ENCODE data around the gene EYA4. TPM values are rescaled to one million over a fixed set of nuclear protein-coding genes. Genes with fewer than 3 reads are reported as not detected.

The EYA4 gene
- total and polyA plus RNA-seq, 2 donors (not counting 3 experiments of a cell fraction or from before 2014, with no cell fraction given), result not detected

DNA sequence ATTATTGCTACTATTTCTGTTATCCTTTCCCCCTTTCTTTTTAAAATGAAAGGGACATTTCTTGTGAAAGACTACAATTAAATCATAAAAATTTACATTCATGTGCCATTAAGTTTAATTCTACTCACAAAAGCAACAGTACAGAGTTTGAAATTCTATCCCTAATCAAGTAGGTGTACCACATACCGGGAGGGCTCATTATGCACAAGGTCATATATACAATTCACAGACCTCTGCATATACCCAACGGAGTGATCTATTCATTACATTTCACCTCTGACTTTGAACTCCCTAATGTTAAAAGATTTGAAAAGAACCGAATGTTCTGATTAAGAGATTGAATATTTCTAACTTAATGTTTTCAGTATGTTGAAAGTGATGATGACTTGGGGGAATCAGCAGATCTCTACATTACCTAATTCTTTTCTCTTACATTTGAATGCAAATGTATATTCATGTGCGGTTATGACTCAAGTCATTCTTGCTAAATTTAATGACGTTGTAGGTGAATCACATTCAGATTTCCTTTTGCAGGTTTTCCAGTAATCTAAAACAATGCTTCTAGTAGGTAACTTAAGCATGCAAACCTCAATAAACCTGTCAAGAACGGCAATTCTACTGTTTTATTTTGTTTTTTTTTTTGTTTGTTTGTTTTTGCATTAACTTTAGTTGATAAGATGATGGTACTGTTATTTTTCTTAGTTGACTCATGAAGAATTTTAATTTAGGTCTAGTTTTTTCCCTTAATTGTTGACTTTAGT is 7.3 kb downstream of the EYA4 start:
- Histone ChIP-seq H3K36me3 (ENCODE audit: control insufficient read depth in 2 of 2, extremely low read depth in 1 of 2, insufficient read depth in 2 of 2, low read length in 2 of 2) (no peaks in the 10 kb centered on the region), H3K4me1 (ENCODE audit: control insufficient read depth, extremely low read depth, insufficient read depth, low read length) (no peaks in the 10 kb centered on the region), H3K79me2 (ENCODE audit: control insufficient read depth, insufficient read depth, low read length) (no peaks in the 10 kb centered on the region), H2AFZ (ENCODE audit: low read depth, low read length) (no peak overlapping the region), H3K9me1 (replicated peaks; ENCODE audit: control insufficient read depth, extremely low read depth, insufficient read depth, low read length) (no peaks in the 10 kb centered on the region), H3K4me2 (ENCODE audit: insufficient read depth, low read length) (no peak overlapping the region), H3K9ac (replicated peaks; ENCODE audit: extremely low read depth, insufficient read depth, low read length) (no peak overlapping the region), H3K4me3 (replicated peaks in 1 of 3; ENCODE audit: insufficient read depth in 1 of 3, low read depth in 1 of 3, low read length in 3 of 3) (no peak overlapping the region), H4K20me1 (replicated peaks; ENCODE audit: control insufficient read depth, extremely low read depth, insufficient read depth, low read length) (no peaks in the 10 kb centered on the region), H3K27ac (ENCODE audit: insufficient read depth, low read depth, low read length) (no peak overlapping the region), H3K27me3 (ENCODE audit: control insufficient read depth in 2 of 2, insufficient read depth in 2 of 2, low read length in 2 of 2) (peaks cover 11 to 52% of the 10 kb centered on the region in 2 experiments), H3K9me3 (replicated peaks; ENCODE audit: control insufficient read depth, insufficient read depth, low read length) (no peaks in the 10 kb centered on the region)
- no TSS peak for BruUV-seq (replicated peaks)
- dilution Hi-C loops (cut with MboI; ENCODE audit: extremely low pct_ligation_motif_present, low sequenced_read_pairs) (no loop called here), intact Hi-C loops (cut with micrococcal nuclease) (no loop called here)
- POLR2A ChIA-PET, result no interaction called here
- FAIRE-seq, result no peak
- CTCF ChIA-PET, result no interaction called here
- TF ChIP-seq POLR2AphosphoS5 (IDR thresholded peaks at IDR 0.05; ENCODE audit: insufficient read depth, low read depth, low read length) (no peak), GATA2 (IDR thresholded peaks at IDR 0.05; ENCODE audit: insufficient read depth, insufficient read length, low read depth, low read length) (no peak), EZH2 (IDR thresholded peaks at IDR 0.05; ENCODE audit: borderline replicate concordance, low read depth, low read length, severe bottlenecking) (no peak), MYC (IDR thresholded peaks at IDR 0.05; ENCODE audit: low read depth, low read length) (no peak), JUN (IDR thresholded peaks at IDR 0.05; ENCODE audit: borderline replicate concordance, insufficient read depth, insufficient read length, low read depth) (no peak), FOS (IDR thresholded peaks at IDR 0.05; ENCODE audit: borderline replicate concordance, insufficient read depth, low read length) (no peak)
- TF ChIP-seq, protein P1, sequence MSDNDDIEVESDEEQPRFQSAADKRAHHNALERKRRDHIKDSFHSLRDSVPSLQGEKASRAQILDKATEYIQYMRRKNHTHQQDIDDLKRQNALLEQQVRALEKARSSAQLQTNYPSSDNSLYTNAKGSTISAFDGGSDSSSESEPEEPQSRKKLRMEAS (IDR thresholded peaks at IDR 0.05; ENCODE audit: insufficient read depth, insufficient read length), result no peak
- TF ChIP-seq, protein P2, sequence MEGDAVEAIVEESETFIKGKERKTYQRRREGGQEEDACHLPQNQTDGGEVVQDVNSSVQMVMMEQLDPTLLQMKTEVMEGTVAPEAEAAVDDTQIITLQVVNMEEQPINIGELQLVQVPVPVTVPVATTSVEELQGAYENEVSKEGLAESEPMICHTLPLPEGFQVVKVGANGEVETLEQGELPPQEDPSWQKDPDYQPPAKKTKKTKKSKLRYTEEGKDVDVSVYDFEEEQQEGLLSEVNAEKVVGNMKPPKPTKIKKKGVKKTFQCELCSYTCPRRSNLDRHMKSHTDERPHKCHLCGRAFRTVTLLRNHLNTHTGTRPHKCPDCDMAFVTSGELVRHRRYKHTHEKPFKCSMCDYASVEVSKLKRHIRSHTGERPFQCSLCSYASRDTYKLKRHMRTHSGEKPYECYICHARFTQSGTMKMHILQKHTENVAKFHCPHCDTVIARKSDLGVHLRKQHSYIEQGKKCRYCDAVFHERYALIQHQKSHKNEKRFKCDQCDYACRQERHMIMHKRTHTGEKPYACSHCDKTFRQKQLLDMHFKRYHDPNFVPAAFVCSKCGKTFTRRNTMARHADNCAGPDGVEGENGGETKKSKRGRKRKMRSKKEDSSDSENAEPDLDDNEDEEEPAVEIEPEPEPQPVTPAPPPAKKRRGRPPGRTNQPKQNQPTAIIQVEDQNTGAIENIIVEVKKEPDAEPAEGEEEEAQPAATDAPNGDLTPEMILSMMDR (IDR thresholded peaks at IDR 0.05; ENCODE audit: extremely low read depth in 1 of 2, insufficient read depth in 1 of 2, low read depth in 1 of 2, low read length in 2 of 2), result no peak
- no peak for DNase-seq (ENCODE audit: low read depth, low spot score)
